Caco-2 (cell line): ENCODE measurements around the gene CYB5RL. TPM values are rescaled to one million over a fixed set of nuclear protein-coding genes. Genes with fewer than 3 reads are reported as not detected.
"Not testable (repeated sequence)": the region's sequence is repeated elsewhere in the genome, so short reads cannot be mapped to it uniquely, and the experiment has no call there.

Experiments used
- BruUV-seq: library from RNA; stranded (reverse); fragments of 400-500 nt; replicated peaks from 2 replicates; lab custom pipeline; 2021; lab: Mats Ljungman, UMichigan
- CTCF ChIA-PET: fragments of 300-600 bp; sonication (Branson Sonifier 250); formaldehyde crosslinking; loops from one replicate; lab custom pipeline; 2022; ENCODE audit warnings: antibody characterized with exemption; lab: Charles Lee
- POLR2A ChIA-PET: fragments of 300-600 bp; sonication (Branson Sonifier 250); formaldehyde crosslinking; loops from one replicate; lab custom pipeline; 2022; ENCODE audit warnings: antibody characterized with exemption; lab: Charles Lee
- DNase-seq, 2 experiments: peaks; one replicate each; pipeline versions ENCODE4 v3.0.0 to v3.0.0-alpha.2; 2020 to 2022
- H3K27me3 ChIP-seq: replicated peaks from 2 replicates; pipeline ENCODE4 v1.6.0; 2011; ENCODE audit warnings: low read length; ENCODE audit not compliant: control insufficient read depth, insufficient read depth
- H3K36me3 ChIP-seq: 2 replicates; pipeline ENCODE4 v1.5.1; 2011; ENCODE audit warnings: low read length; ENCODE audit not compliant: control insufficient read depth, insufficient read depth
- H3K4me1 ChIP-seq: fragments of 250-450 bp; sonication (Bioruptor Pico); 2 replicates; pipeline ENCODE4 v1.5.1; 2020; ENCODE audit warnings: mild to moderate bottlenecking
- H3K4me3 ChIP-seq: 2 replicates; pipeline ENCODE4 v1.5.1; 2011; ENCODE audit warnings: low read depth, mild to moderate bottlenecking, control low read depth, low read length
- H3K9me3 ChIP-seq: fragments of 250-450 bp; sonication (Bioruptor Pico); 2 replicates; pipeline ENCODE4 v1.5.1; 2020; ENCODE audit warnings: mild to moderate bottlenecking, moderate library complexity
- H3K27ac Mint-ChIP-seq: one replicate; pipeline ENCODE4 v1.8.0; 2022; ENCODE audit warnings: mixed read lengths; ENCODE audit not compliant: unreplicated experiment
- H3K27me3 Mint-ChIP-seq: one replicate; pipeline ENCODE4 v1.8.0; 2022; ENCODE audit warnings: mixed read lengths; ENCODE audit not compliant: insufficient read depth, unreplicated experiment
- H3K36me3 Mint-ChIP-seq: one replicate; pipeline ENCODE4 v1.8.0; 2022; ENCODE audit warnings: mild to moderate bottlenecking, mixed read lengths; ENCODE audit not compliant: insufficient read depth, unreplicated experiment
- H3K4me1 Mint-ChIP-seq: one replicate; pipeline ENCODE4 v1.8.0; 2022; ENCODE audit warnings: low read depth, mixed read lengths; ENCODE audit not compliant: unreplicated experiment
- H3K4me3 Mint-ChIP-seq: one replicate; pipeline ENCODE4 v1.8.0; 2022; ENCODE audit warnings: mild to moderate bottlenecking, moderate library complexity, mixed read lengths; ENCODE audit not compliant: unreplicated experiment
- H3K9me3 Mint-ChIP-seq: one replicate; pipeline ENCODE4 v1.8.0; 2022; ENCODE audit warnings: mixed read lengths; ENCODE audit not compliant: unreplicated experiment
- CTCF ChIP-seq, 2 experiments: fragments of 200-600 bp in 1 of 2; IDR thresholded peaks; 1 replicate in 1 of 2; 2 replicates in 1 of 2; pipeline versions ENCODE4 v1.5.1 to v1.8.0; 2011 to 2022; ENCODE audit warnings: antibody characterized with exemption in 1 of 2, control low read depth in 1 of 2, inconsistent platforms in 1 of 2, low read depth in 1 of 2, low read length in 1 of 2, mild to moderate bottlenecking in 1 of 2, moderate library complexity in 1 of 2; ENCODE audit not compliant: insufficient read depth in 1 of 2, severe bottlenecking in 1 of 2, unreplicated experiment in 1 of 2
- intact Hi-C: fragments of 100-400 bp; cut with micrococcal nuclease; formaldehyde crosslinking; loops from one replicate; pipeline ENCODE4 v1.10.0; 2022; ENCODE audit not compliant: unreplicated experiment
- total RNA-seq: library from RNA; stranded (reverse); gene quantifications from 2 replicates; pipeline ENCODE4 v1.2.3, GENCODE V29; 2022

Gene CYB5RL
- total RNA-seq, 1 experiment from 2014 or later = 10.0 TPM

DNA sequence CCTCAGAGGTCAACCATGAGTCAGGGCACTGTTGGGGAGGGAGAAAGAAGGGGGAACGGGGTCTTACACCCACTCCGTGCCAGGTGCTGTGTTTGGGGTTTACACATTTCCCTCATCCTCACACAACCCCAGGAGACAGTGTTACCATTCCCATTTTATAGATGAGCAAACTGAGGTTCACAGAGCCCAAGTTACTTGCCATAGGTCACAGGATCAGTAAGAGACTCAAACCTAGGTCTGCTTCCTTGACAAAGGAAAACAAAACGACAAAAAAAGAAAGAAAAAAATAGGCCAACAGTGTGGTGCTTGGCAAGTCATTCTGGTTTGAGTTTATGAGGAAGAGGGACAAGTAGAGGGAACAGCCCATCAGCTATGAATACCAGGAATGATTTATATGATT is 30.8 kb downstream of the CYB5RL start:
- no peak for DNase-seq
- BruUV-seq = no TSS peak
- intact Hi-C loops = no loop called here

GRCh38 chr1:54168206-54168965 is 31.4 kb downstream of the CYB5RL start:
- intact Hi-C loops = no loop called here
- Mint-ChIP-seq H3K4me1 (no peaks in the 10 kb centered on the region), H3K4me3 (no peak overlapping the region), H3K27ac (no peak overlapping the region), H3K27me3 (no peaks in the 10 kb centered on the region), H3K36me3 (no peaks in the 10 kb centered on the region), H3K9me3 (no peaks in the 10 kb centered on the region)
- DNase-seq = no peak
- 0 out of 2 replicates have a peak, but pooled peaks cover 3% of the 10 kb centered on the region for H3K4me1 ChIP-seq
- ChIA-PET CTCF (no interaction called here), POLR2A (no interaction called here)
- no peak for TF ChIP-seq CTCF (IDR thresholded peaks at IDR 0.05; ENCODE audit: insufficient read depth in 1 of 2, low read depth in 1 of 2, low read length in 1 of 2, severe bottlenecking in 1 of 2, unreplicated experiment in 1 of 2)
- no TSS peak for BruUV-seq
- H3K27me3 ChIP-seq = no peaks in the 10 kb centered on the region
- no peaks in the 10 kb centered on the region for H3K36me3 ChIP-seq
- no peak overlapping the region for H3K4me3 ChIP-seq
- no peaks in the 10 kb centered on the region for H3K9me3 ChIP-seq

More for the DNA sequence above, 30.8 kb downstream of the CYB5RL start:
- Mint-ChIP-seq H3K36me3 (no peaks in the 10 kb centered on the region), H3K27me3 (no peaks in the 10 kb centered on the region), H3K27ac (no peak overlapping the region), H3K4me1 (no peaks in the 10 kb centered on the region), H3K4me3 (no peak overlapping the region), H3K9me3 (no peaks in the 10 kb centered on the region)
- Histone ChIP-seq H3K27me3 (no peaks in the 10 kb centered on the region), H3K4me3 (no peak overlapping the region), H3K36me3 (no peaks in the 10 kb centered on the region), H3K9me3 (no peaks in the 10 kb centered on the region), H3K4me1 (0 out of 2 replicates have a peak, but pooled peaks cover 3% of the 10 kb centered on the region)
- TF ChIP-seq CTCF (IDR thresholded peaks at IDR 0.05; ENCODE audit: insufficient read depth in 1 of 2, low read depth in 1 of 2, low read length in 1 of 2, severe bottlenecking in 1 of 2, unreplicated experiment in 1 of 2) = no peak
- POLR2A ChIA-PET = no interaction called here
- CTCF ChIA-PET = no interaction called here

GRCh38 chr1:54167422-54168139 is 32.2 kb downstream of the CYB5RL start:
- Histone ChIP-seq H3K4me1 (0 out of 2 replicates have a peak, but pooled peaks cover 3% of the 10 kb centered on the region), H3K27me3 (no peaks in the 10 kb centered on the region), H3K36me3 (no peaks in the 10 kb centered on the region), H3K4me3 (no peak overlapping the region), H3K9me3 (no peaks in the 10 kb centered on the region)
- POLR2A ChIA-PET = no interaction called here
- no peak overlapping the region for H3K27ac Mint-ChIP-seq
- intact Hi-C loops = no loop called here
- H3K27me3 Mint-ChIP-seq = no peaks in the 10 kb centered on the region
- no peak for TF ChIP-seq CTCF (IDR thresholded peaks at IDR 0.05; ENCODE audit: insufficient read depth in 1 of 2, low read depth in 1 of 2, low read length in 1 of 2, severe bottlenecking in 1 of 2, unreplicated experiment in 1 of 2)
- H3K4me3 Mint-ChIP-seq = no peak overlapping the region
- no peak for DNase-seq
- no peaks in the 10 kb centered on the region for H3K4me1 Mint-ChIP-seq
- no peaks in the 10 kb centered on the region for H3K9me3 Mint-ChIP-seq
- CTCF ChIA-PET = no interaction called here
- H3K36me3 Mint-ChIP-seq = no peaks in the 10 kb centered on the region
- no TSS peak for BruUV-seq

GRCh38 chr1:54166357-54166756 is 33.5 kb downstream of the CYB5RL start:
- H3K9me3 Mint-ChIP-seq, H3K36me3 Mint-ChIP-seq, H3K27me3 Mint-ChIP-seq, CTCF ChIA-PET, H3K36me3 ChIP-seq, DNase-seq, H3K4me1 ChIP-seq, intact Hi-C loops, H3K9me3 ChIP-seq, BruUV-seq, H3K4me3 Mint-ChIP-seq, H3K27me3 ChIP-seq, H3K4me3 ChIP-seq, H3K4me1 Mint-ChIP-seq, POLR2A ChIA-PET: not testable (repeated sequence)
- H3K27ac Mint-ChIP-seq = peak overlapping the region; percentile 43
